GM23248 (cell line): ENCODE measurements around the gene RARS2.

Experiments
- EZH2 ChIP-seq: fragments of 200-600 bp; sonication (generic); IDR thresholded peaks from 2 replicates; pipeline ENCODE4 v1.6.1; 2018; ENCODE audit warnings: antibody characterized with exemption, mild to moderate bottlenecking; ENCODE audit not compliant: insufficient read depth, poor library complexity, severe bottlenecking
- EZH2phosphoT487 ChIP-seq: fragments of 200-600 bp; sonication (generic); IDR thresholded peaks from 2 replicates; pipeline ENCODE4 v1.6.1; 2018; ENCODE audit warnings: antibody characterized with exemption, moderate library complexity, mild to moderate bottlenecking, low read depth; ENCODE audit not compliant: insufficient read depth

GRCh38 chr6:87522686-87523085 lies 67.1 kb downstream of the RARS2 start:
- TF ChIP-seq EZH2 (no peak), EZH2phosphoT487 (no peak)
